CD14-positive monocyte (primary cell): ENCODE data around the gene VNN1. TPM values are rescaled to one million over a fixed set of nuclear protein-coding genes. Genes with fewer than 3 reads are reported as not detected.

Source experiments
- DNase-seq, 3 donors: peaks; one replicate each; pipeline ENCODE4 v3.0.0-alpha.2; 2011 to 2022
- H2AFZ ChIP-seq: 2 replicates; pipeline ENCODE4 v1.6.0; 2012; ENCODE audit warnings: mild to moderate bottlenecking, low read depth, low read length, inconsistent platforms; ENCODE audit not compliant: insufficient read depth, poor library complexity, severe bottlenecking
- H3K27ac ChIP-seq, 2 donors: 1 replicate in 1 of 2; 2 replicates in 1 of 2; pipeline ENCODE4 v1.5.1; 2012 to 2013; ENCODE audit warnings: low read length in 2 of 2, control low read depth in 1 of 2, inconsistent platforms in 1 of 2, low read depth in 1 of 2, mild to moderate bottlenecking in 1 of 2
- H3K27me3 ChIP-seq, 2 donors: one replicate each; pipeline versions ENCODE4 v1.6.0 to v1.6.1; 2011 to 2013; ENCODE audit warnings: low read length in 2 of 2; ENCODE audit not compliant: control insufficient read depth in 2 of 2, insufficient read depth in 2 of 2
- H3K36me3 ChIP-seq, 2 donors: replicated peaks in 1 of 2; 1 replicate in 1 of 2; 2 replicates in 1 of 2; pipeline versions ENCODE4 v1.5.1 to v1.6.1; 2012 to 2013; ENCODE audit warnings: low read length in 2 of 2, control low read depth in 1 of 2, inconsistent platforms in 1 of 2, mild to moderate bottlenecking in 1 of 2; ENCODE audit not compliant: insufficient read depth in 2 of 2, control insufficient read depth in 1 of 2
- H3K4me1 ChIP-seq, 2 donors: 1 replicate in 1 of 2; 2 replicates in 1 of 2; pipeline versions ENCODE4 v1.5.1 to v1.6.1; 2012 to 2013; ENCODE audit warnings: low read length in 2 of 2, control low read depth in 1 of 2, inconsistent platforms in 1 of 2, mild to moderate bottlenecking in 1 of 2, moderate library complexity in 1 of 2; ENCODE audit not compliant: insufficient read depth in 2 of 2, control insufficient read depth in 1 of 2
- H3K4me2 ChIP-seq: replicated peaks from 2 replicates; pipeline ENCODE3; 2012; ENCODE audit warnings: low read length, moderate library complexity, mild to moderate bottlenecking; ENCODE audit not compliant: poor library complexity, severe bottlenecking; ENCODE audit errors: extremely low read depth
- H3K4me3 ChIP-seq, 3 experiments: fragments of 200-600 bp in 1 of 3; sonication (generic) in 1 of 3; replicated peaks in 1 of 3; 1 replicate in 2 of 3; 2 replicates in 1 of 3; pipeline ENCODE4 v1.5.1; 2011 to 2013; ENCODE audit warnings: low read length in 3 of 3, mild to moderate bottlenecking in 3 of 3, control low read depth in 2 of 3, low read depth in 2 of 3, inconsistent platforms in 1 of 3, moderate library complexity in 1 of 3
- H3K79me2 ChIP-seq: 2 replicates; pipeline ENCODE4 v1.6.0; 2012; ENCODE audit warnings: mild to moderate bottlenecking, control low read depth, inconsistent platforms, low read length, moderate library complexity; ENCODE audit not compliant: insufficient read depth
- H3K9ac ChIP-seq: 2 replicates; pipeline ENCODE4 v1.6.0; 2017; ENCODE audit warnings: low read length, mild to moderate bottlenecking; ENCODE audit not compliant: insufficient read depth, poor library complexity, severe bottlenecking
- H3K9me3 ChIP-seq, 2 donors: replicated peaks in 1 of 2; 1 replicate in 1 of 2; 2 replicates in 1 of 2; pipeline versions ENCODE4 v1.5.1 to v1.6.1; 2012 to 2013; ENCODE audit warnings: low read length in 2 of 2, control low read depth in 1 of 2; ENCODE audit not compliant: control insufficient read depth in 1 of 2, insufficient read depth in 1 of 2
- H4K20me1 ChIP-seq: 2 replicates; pipeline ENCODE4 v1.6.0; 2012; ENCODE audit warnings: mild to moderate bottlenecking, low read length, control low read depth, moderate library complexity; ENCODE audit not compliant: insufficient read depth
- H3K27ac Mint-ChIP-seq, 7 donors: one replicate each; pipeline ENCODE4 v1.8.0; 2020; ENCODE audit warnings: mild to moderate bottlenecking in 7 of 7, mixed read lengths in 7 of 7, moderate library complexity in 6 of 7, inconsistent platforms in 2 of 7
- H3K27me3 Mint-ChIP-seq, 3 donors: one replicate each; pipeline ENCODE4 v1.8.0; 2021 to 2022; ENCODE audit warnings: low read depth in 3 of 3, mild to moderate bottlenecking in 3 of 3, mixed read lengths in 3 of 3, moderate library complexity in 3 of 3, inconsistent platforms in 1 of 3
- H3K36me3 Mint-ChIP-seq, 2 donors: one replicate each; pipeline ENCODE4 v1.8.0; 2020; ENCODE audit warnings: mixed read lengths in 2 of 2, inconsistent platforms in 1 of 2, mild to moderate bottlenecking in 1 of 2
- H3K4me1 Mint-ChIP-seq: one replicate; pipeline ENCODE4 v1.8.0; 2020; ENCODE audit warnings: mild to moderate bottlenecking, mixed read lengths
- H3K4me3 Mint-ChIP-seq, 2 donors: one replicate each; pipeline ENCODE4 v1.8.0; 2020; ENCODE audit warnings: mild to moderate bottlenecking in 2 of 2, mixed read lengths in 2 of 2, moderate library complexity in 1 of 2
- H3K9me3 Mint-ChIP-seq, 7 donors: one replicate each; pipeline ENCODE4 v1.8.0; 2020 to 2022; ENCODE audit warnings: mixed read lengths in 7 of 7, mild to moderate bottlenecking in 6 of 7, moderate library complexity in 6 of 7, inconsistent platforms in 2 of 7
- CTCF ChIP-seq: fragments of 200-600 bp; IDR thresholded peaks from one replicate; pipeline ENCODE4 v1.8.0; 2022; ENCODE audit warnings: antibody characterized with exemption, mild to moderate bottlenecking
- WGBS: methylation state at CpG from one replicate; pipeline ENCODE4 v1.1.5; 2013; ENCODE audit warnings: missing lambda C conversion rate; ENCODE audit not compliant: insufficient coverage; 5-methylcytosine and 5-hydroxymethylcytosine counted together
- intact Hi-C, 2 donors: fragments of 100-400 bp; cut with micrococcal nuclease; formaldehyde crosslinking; loops; one replicate each; pipeline versions ENCODE4 v1.15.0 to v1.15.1; 2023
- polyA plus RNA-seq, 3 donors: library from polyadenylated mRNA; depleted of rRNA in 1 of 3; unstranded in 2 of 3; stranded (reverse) in 1 of 3; fragments of 300-500 nt in 2 of 3; fragments of >200 nt in 1 of 3; fragmentation: Illumina TruSeq in 2 of 3; gene quantifications; 1 replicate in 2 of 3; 2 replicates in 1 of 3; pipeline ENCODE4 v1.2.3, GENCODE V29; 2012 to 2021

VNN1 gene
- polyA plus RNA-seq, 3 donors: 7.9 to 61.2 (median 47.9) TPM

GRCh38 chr6:132715204-132715603, 1.3 kb upstream of the VNN1 start:
- Mint-ChIP-seq H3K4me1 (peaks cover 53% of the 10 kb centered on the region), H3K4me3 (no peak overlapping the region), H3K27ac (peak overlapping the region; percentile 60 to 98 (median 77)), H3K36me3 (peaks cover 14 to 16% of the 10 kb centered on the region in 2 donors), H3K9me3 (peaks cover 0 to 5% (median 0%) of the 10 kb centered on the region in 7 donors), H3K27me3 (peaks cover 0 to 6% (median 2%) of the 10 kb centered on the region in 3 donors)
- peak in 2 of 3 donors; percentile 9 to 17 for DNase-seq
- H3K27ac ChIP-seq: peak overlapping the region in 1 of 2 donors; percentile 40
- H4K20me1 ChIP-seq: no peaks in the 10 kb centered on the region
- no peak for TF ChIP-seq CTCF
- no peak overlapping the region for H3K4me3 ChIP-seq
- peaks cover 51 to 57% of the 10 kb centered on the region in 2 donors for H3K4me1 ChIP-seq
- no peaks in the 10 kb centered on the region for H3K27me3 ChIP-seq
- no peaks in the 10 kb centered on the region for H3K36me3 ChIP-seq
- H3K4me2 ChIP-seq: no peak overlapping the region
- no peaks in the 10 kb centered on the region for H3K9me3 ChIP-seq
- no peak overlapping the region for H3K9ac ChIP-seq
- 94% methylated on average over 4 of the region's 5 CpGs for WGBS
- H3K79me2 ChIP-seq: peaks cover 6% of the 10 kb centered on the region
- intact Hi-C loops: loop anchor here in 1 of 2 donors (2.0 to 5.0 kb wide), 2 partner anchors 20 to 38 kb away; no protein-coding TSS in a partner anchor
- H2AFZ ChIP-seq: no peak overlapping the region

- no peaks in the 10 kb centered on the region for H4K20me1 ChIP-seq
- peak overlapping the region; percentile 90 to 99 for H3K27ac ChIP-seq
- intact Hi-C loops: loop anchor here (2.0 to 5.0 kb wide), 3 partner anchors 21 to 43 kb away; partner anchors contain the start of gene VNN2 (in 1 of the 2)
- no peak for TF ChIP-seq CTCF
- H3K9ac ChIP-seq: no peak overlapping the region
- no peak overlapping the region for H2AFZ ChIP-seq
- Mint-ChIP-seq H3K36me3 (peaks cover 18 to 20% of the 10 kb centered on the region in 2 donors), H3K27ac (peak overlapping the region; percentile 97 to 100 (median 99)), H3K4me1 (peaks cover 56% of the 10 kb centered on the region), H3K27me3 (peaks cover 0 to 4% (median 2%) of the 10 kb centered on the region in 3 donors), H3K9me3 (peaks cover 0 to 5% (median 0%) of the 10 kb centered on the region in 7 donors), H3K4me3 (peak overlapping the region; percentile 67 to 82)
- H3K4me3 ChIP-seq: peak overlapping the region in 2 of 3 experiments; percentile 21 to 64
- no peaks in the 10 kb centered on the region for H3K9me3 ChIP-seq
- no peaks in the 10 kb centered on the region for H3K27me3 ChIP-seq
- no peaks in the 10 kb centered on the region for H3K36me3 ChIP-seq
- 0% methylated on average over 1 of the region's 3 CpGs for WGBS
- DNase-seq: no peak
- peaks cover 6% of the 10 kb centered on the region for H3K79me2 ChIP-seq
- H3K4me2 ChIP-seq: peak overlapping the region; percentile 71
- peaks cover 51 to 57% of the 10 kb centered on the region in 2 donors for H3K4me1 ChIP-seq
Observed at GRCh38 chr6:132714160-132714559, 305 bp upstream of the VNN1 start.
